IPS-18a (cell line): ENCODE measurements around the gene HBM.
"Not testable (repeated sequence)": the region's sequence is repeated elsewhere in the genome, so short reads cannot be mapped to it uniquely, and the experiment has no call there.

Experiments
- H3K27ac ChIP-seq: one replicate; pipeline ENCODE4 v1.5.1; 2013; ENCODE audit warnings: low read length
- H3K27me3 ChIP-seq: one replicate; pipeline ENCODE4 v1.6.1; 2013; ENCODE audit warnings: mild to moderate bottlenecking, low read length; ENCODE audit not compliant: control insufficient read depth, insufficient read depth
- H3K36me3 ChIP-seq: one replicate; pipeline ENCODE4 v1.6.1; 2013; ENCODE audit warnings: low read depth, low read length; ENCODE audit not compliant: control insufficient read depth
- H3K4me1 ChIP-seq: one replicate; pipeline ENCODE4 v1.6.1; 2013; ENCODE audit warnings: low read depth, low read length; ENCODE audit not compliant: control insufficient read depth
- H3K4me3 ChIP-seq: one replicate; pipeline ENCODE4 v1.5.1; 2013; ENCODE audit warnings: low read length
- H3K9ac ChIP-seq: one replicate; pipeline ENCODE4 v1.6.1; 2013; ENCODE audit warnings: mild to moderate bottlenecking, low read length, moderate library complexity
- H3K9me3 ChIP-seq: one replicate; pipeline ENCODE4 v1.6.1; 2013; ENCODE audit warnings: low read depth, low read length; ENCODE audit not compliant: control insufficient read depth

HBM gene

DNA sequence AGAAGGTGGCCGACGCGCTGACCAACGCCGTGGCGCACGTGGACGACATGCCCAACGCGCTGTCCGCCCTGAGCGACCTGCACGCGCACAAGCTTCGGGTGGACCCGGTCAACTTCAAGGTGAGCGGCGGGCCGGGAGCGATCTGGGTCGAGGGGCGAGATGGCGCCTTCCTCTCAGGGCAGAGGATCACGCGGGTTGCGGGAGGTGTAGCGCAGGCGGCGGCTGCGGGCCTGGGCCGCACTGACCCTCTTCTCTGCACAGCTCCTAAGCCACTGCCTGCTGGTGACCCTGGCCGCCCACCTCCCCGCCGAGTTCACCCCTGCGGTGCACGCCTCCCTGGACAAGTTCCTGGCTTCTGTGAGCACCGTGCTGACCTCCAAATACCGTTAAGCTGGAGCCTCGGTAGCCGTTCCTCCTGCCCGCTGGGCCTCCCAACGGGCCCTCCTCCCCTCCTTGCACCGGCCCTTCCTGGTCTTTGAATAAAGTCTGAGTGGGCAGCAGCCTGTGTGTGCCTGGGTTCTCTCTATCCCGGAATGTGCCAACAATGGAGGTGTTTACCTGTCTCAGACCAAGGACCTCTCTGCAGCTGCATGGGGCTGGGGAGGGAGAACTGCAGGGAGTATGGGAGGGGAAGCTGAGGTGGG, 7.6 kb downstream of the HBM start:
- H3K4me3 ChIP-seq, H3K9me3 ChIP-seq, H3K27ac ChIP-seq, H3K9ac ChIP-seq, H3K4me1 ChIP-seq, H3K36me3 ChIP-seq: not testable (repeated sequence)
- peaks cover 87% of the 10 kb centered on the region for H3K27me3 ChIP-seq

DNA sequence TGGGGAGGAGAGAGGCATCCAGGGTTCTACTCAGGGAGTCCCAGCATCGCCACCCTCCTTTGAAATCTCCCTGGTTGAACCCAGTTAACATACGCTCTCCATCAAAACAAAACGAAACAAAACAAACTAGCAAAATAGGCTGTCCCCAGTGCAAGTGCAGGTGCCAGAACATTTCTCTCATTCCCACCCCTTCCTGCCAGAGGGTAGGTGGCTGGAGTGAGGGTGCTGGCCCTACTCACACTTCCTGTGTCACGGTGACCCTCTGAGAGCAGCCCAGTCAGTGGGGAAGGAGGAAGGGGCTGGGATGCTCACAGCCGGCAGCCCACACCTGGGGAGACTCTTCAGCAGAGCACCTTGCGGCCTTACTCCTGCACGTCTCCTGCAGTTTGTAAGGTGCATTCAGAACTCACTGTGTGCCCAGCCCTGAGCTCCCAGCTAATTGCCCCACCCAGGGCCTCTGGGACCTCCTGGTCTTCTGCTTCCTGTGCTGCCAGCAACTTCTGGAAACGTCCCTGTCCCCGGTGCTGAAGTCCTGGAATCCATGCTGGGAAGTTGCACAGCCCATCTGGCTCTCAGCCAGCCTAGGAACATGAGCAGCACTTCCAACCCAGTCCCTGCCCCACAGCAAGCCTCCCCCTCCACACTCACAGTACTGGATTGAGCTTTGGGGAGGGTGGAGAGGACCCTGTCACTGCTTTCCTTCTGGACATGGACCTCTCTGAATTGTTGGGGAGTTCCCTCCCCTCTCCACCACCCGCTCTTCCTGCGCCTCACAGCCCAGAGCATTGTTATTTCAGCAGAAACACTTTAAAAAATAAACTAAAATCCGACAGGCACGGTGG, 8.4 kb downstream of the HBM start:
- H3K27me3 ChIP-seq, result peaks cover 87% of the 10 kb centered on the region
- not testable (repeated sequence) for H3K4me3 ChIP-seq, H3K27ac ChIP-seq, H3K9me3 ChIP-seq, H3K9ac ChIP-seq, H3K4me1 ChIP-seq, H3K36me3 ChIP-seq

DNA sequence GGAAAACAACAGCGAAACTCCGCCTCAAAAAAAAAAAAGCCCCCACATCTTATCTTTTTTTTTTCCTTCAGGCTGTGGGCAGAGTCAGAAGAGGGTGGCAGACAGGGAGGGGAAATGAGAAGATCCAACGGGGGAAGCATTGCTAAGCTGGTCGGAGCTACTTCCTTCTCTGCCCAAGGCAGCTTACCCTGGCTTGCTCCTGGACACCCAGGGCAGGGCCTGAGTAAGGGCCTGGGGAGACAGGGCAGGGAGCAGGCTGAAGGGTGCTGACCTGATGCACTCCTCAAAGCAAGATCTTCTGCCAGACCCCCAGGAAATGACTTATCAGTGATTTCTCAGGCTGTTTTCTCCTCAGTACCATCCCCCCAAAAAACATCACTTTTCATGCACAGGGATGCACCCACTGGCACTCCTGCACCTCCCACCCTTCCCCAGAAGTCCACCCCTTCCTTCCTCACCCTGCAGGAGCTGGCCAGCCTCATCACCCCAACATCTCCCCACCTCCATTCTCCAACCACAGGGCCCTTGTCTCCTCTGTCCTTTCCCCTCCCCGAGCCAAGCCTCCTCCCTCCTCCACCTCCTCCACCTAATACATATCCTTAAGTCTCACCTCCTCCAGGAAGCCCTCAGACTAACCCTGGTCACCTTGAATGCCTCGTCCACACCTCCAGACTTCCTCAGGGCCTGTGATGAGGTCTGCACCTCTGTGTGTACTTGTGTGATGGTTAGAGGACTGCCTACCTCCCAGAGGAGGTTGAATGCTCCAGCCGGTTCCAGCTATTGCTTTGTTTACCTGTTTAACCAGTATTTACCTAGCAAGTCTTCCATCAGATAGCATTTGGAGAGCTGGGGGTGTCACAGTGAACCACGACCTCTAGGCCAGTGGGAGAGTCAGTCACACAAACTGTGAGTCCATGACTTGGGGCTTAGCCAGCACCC, 9.5 kb downstream of the HBM start:
- Histone ChIP-seq H3K27me3 (peaks cover 88% of the 10 kb centered on the region), H3K27ac (no peak overlapping the region), H3K9me3 (no peaks in the 10 kb centered on the region), H3K4me3 (no peak overlapping the region), H3K4me1 (no peaks in the 10 kb centered on the region), H3K36me3 (no peaks in the 10 kb centered on the region), H3K9ac (no peak overlapping the region)

GRCh38 chr16:176006-176405, 10.2 kb downstream of the HBM start:
- H3K4me3 ChIP-seq, H3K9ac ChIP-seq, H3K27ac ChIP-seq, H3K36me3 ChIP-seq, H3K9me3 ChIP-seq, H3K4me1 ChIP-seq: not testable (repeated sequence)
- peaks cover 88% of the 10 kb centered on the region for H3K27me3 ChIP-seq

GRCh38 chr16:176477-177382, 11.0 kb downstream of the HBM start, which contains the start of gene HBA1:
HBA1 (plus strand) TSS chr16:176680; CDS start chr16:176717, 37 bp downstream.
- H3K4me1 ChIP-seq, result not testable (repeated sequence)
- H3K27me3 ChIP-seq, result peaks cover 84% of the 10 kb centered on the region

GRCh38 chr16:177394-177822, 11.6 kb downstream of the HBM start:
- Histone ChIP-seq H3K36me3 (no peaks in the 10 kb centered on the region), H3K9me3 (no peaks in the 10 kb centered on the region), H3K27ac (no peak overlapping the region), H3K4me3 (no peak overlapping the region), H3K4me1 (no peaks in the 10 kb centered on the region), H3K27me3 (peaks cover 78% of the 10 kb centered on the region), H3K9ac (no peak overlapping the region)

More at GRCh38 chr16:176477-177382, 11.0 kb downstream of the HBM start, which contains the start of gene HBA1:
- not testable (repeated sequence) for H3K4me3 ChIP-seq, H3K27ac ChIP-seq, H3K9ac ChIP-seq, H3K9me3 ChIP-seq, H3K36me3 ChIP-seq

DNA sequence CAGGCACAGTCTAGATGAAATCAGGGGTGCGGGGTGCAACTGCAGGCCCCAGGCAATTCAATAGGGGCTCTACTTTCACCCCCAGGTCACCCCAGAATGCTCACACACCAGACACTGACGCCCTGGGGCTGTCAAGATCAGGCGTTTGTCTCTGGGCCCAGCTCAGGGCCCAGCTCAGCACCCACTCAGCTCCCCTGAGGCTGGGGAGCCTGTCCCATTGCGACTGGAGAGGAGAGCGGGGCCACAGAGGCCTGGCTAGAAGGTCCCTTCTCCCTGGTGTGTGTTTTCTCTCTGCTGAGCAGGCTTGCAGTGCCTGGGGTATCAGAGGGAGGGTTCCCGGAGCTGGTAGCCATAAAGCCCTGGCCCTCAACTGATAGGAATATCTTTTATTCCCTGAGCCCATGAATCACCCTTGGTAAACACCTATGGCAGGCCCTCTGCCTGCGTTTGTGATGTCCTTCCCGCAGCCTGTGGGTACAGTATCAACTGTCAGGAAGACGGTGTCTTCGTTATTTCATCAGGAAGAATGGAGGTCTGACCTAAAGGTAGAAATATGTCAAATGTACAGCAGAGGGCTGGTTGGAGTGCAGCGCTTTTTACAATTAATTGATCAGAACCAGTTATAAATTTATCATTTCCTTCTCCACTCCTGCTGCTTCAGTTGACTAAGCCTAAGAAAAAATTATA, 12.3 kb downstream of the HBM start:
- H3K4me3 ChIP-seq, result no peak overlapping the region
- no peaks in the 10 kb centered on the region for H3K4me1 ChIP-seq
- H3K9ac ChIP-seq, result no peak overlapping the region
- H3K9me3 ChIP-seq, result no peaks in the 10 kb centered on the region
- no peak overlapping the region for H3K27ac ChIP-seq
- no peaks in the 10 kb centered on the region for H3K36me3 ChIP-seq
- peaks cover 76% of the 10 kb centered on the region for H3K27me3 ChIP-seq

DNA sequence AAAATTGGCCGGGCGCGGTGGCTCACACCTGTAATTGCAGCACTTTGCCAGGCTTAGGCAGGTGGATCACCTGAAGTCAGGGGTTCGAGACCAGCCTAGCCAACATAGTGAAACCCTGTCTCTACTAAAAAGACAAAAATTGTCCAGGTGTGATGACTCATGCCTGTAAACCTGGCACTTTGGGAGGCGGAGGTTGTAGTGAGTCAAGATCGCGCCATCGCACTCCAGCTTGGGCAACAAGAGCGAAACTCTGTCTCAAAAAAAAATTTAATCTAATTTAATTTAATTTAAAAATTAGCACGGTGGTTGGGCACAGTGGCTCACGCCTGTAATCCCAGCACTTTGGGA, 12.9 kb downstream of the HBM start:
- Histone ChIP-seq H3K4me3 (no peak overlapping the region), H3K9ac (no peak overlapping the region), H3K27ac (no peak overlapping the region), H3K27me3 (peaks cover 71% of the 10 kb centered on the region), H3K36me3 (no peaks in the 10 kb centered on the region), H3K4me1 (no peaks in the 10 kb centered on the region), H3K9me3 (no peaks in the 10 kb centered on the region)

- H3K9ac ChIP-seq, result no peak overlapping the region
- H3K36me3 ChIP-seq, result no peaks in the 10 kb centered on the region
- H3K4me3 ChIP-seq, result no peak overlapping the region
- peaks cover 63% of the 10 kb centered on the region for H3K27me3 ChIP-seq
- no peak overlapping the region for H3K27ac ChIP-seq
- no peaks in the 10 kb centered on the region for H3K9me3 ChIP-seq
- no peaks in the 10 kb centered on the region for H3K4me1 ChIP-seq
Observed at GRCh38 chr16:179211-180092, 13.7 kb downstream of the HBM start.
